Stimulated activated CD8-positive, alpha-beta memory T cell treated with anti-CD3 and anti-CD28 coated beads, Interleukin-2, amount 100 ng/mL, for 1 hour (primary cell): ENCODE measurements around the gene FOXK1.
"Not testable (repeated sequence)": the region's sequence is repeated elsewhere in the genome, so short reads cannot be mapped to it uniquely, and the experiment has no call there.

Source experiments
- DNase-seq, 2 donors: peaks; one replicate each; pipeline ENCODE4 v3.0.0-alpha.2; 2020; ENCODE audit warnings: low read depth in 2 of 2

FOXK1 gene

GRCh38 chr7:4800487-4800886, 118.4 kb downstream of the FOXK1 start:
- DNase-seq = no peak

- no peak for DNase-seq
Observed at GRCh38 chr7:4800926-4801838, 119.1 kb downstream of the FOXK1 start.

GRCh38 chr7:4801839-4802231, 119.7 kb downstream of the FOXK1 start:
- DNase-seq = no peak

GRCh38 chr7:4802577-4802976, 120.5 kb downstream of the FOXK1 start:
- not testable (repeated sequence) for DNase-seq

- DNase-seq = no peak
Observed at GRCh38 chr7:4803397-4804241, 121.5 kb downstream of the FOXK1 start.

- no peak for DNase-seq
Observed at GRCh38 chr7:4805110-4805983, 123.3 kb downstream of the FOXK1 start.

GRCh38 chr7:4805984-4806300, 123.8 kb downstream of the FOXK1 start:
- DNase-seq = no peak

GRCh38 chr7:4806983-4807597, 125.0 kb downstream of the FOXK1 start:
- DNase-seq = no peak

- DNase-seq = no peak
Observed at GRCh38 chr7:4807598-4808016, 125.5 kb downstream of the FOXK1 start.

GRCh38 chr7:4808026-4808425, 125.9 kb downstream of the FOXK1 start:
- DNase-seq = no peak

GRCh38 chr7:4808565-4808964, 126.5 kb downstream of the FOXK1 start:
- DNase-seq = no peak

GRCh38 chr7:4809091-4809591, 127.0 kb downstream of the FOXK1 start:
- DNase-seq = no peak

GRCh38 chr7:4809666-4810065, 127.6 kb downstream of the FOXK1 start:
- DNase-seq = no peak

- no peak for DNase-seq
Observed at GRCh38 chr7:4814433-4814832, 132.3 kb downstream of the FOXK1 start.

- no peak for DNase-seq
Observed at GRCh38 chr7:4815121-4815520, 133.0 kb downstream of the FOXK1 start.

GRCh38 chr7:4815609-4816418, 133.7 kb downstream of the FOXK1 start:
- no peak for DNase-seq

GRCh38 chr7:4816419-4817080, 134.5 kb downstream of the FOXK1 start:
- DNase-seq = no peak

GRCh38 chr7:4817178-4817901, 135.2 kb downstream of the FOXK1 start:
- DNase-seq = no peak
